K562 (cell line): ENCODE results near the gene PPP1R3G. TPM values are rescaled to one million over a fixed set of nuclear protein-coding genes. Genes with fewer than 3 reads are reported as not detected.

ENCODE experiments used
- ATAC-seq: fragments of 200-7000 bp; cut with Tn5 transposase; 3 replicates; pipeline ENCODE4 v1.9.1; 2020; ENCODE audit warnings: moderate library complexity
- BruUV-seq: library from RNA; stranded (reverse); fragments of 400-500 nt; replicated peaks from 2 replicates; lab custom pipeline; 2021; lab: Mats Ljungman, UMichigan
- CTCF ChIA-PET: fragments of 300-600 bp; formaldehyde crosslinking; extraction: SDS; loops from one replicate; lab custom pipeline; 2021; ENCODE audit warnings: low intra/inter-chr PET ratio; lab: Yijun Ruan, JAX
- POLR2A ChIA-PET: fragments of 300-600, 350-650 bp; sonication (Branson Sonifier 250); formaldehyde crosslinking; extraction: SDS; loops from one replicate; lab custom pipeline; 2021; ENCODE audit warnings: antibody characterized with exemption, inconsistent platforms; lab: Yijun Ruan, JAX
- DNase-seq, 4 experiments: peaks; one replicate each; pipeline versions ENCODE4 v3.0.0 to v3.0.0-alpha.2; 2011 to 2018; ENCODE audit warnings: low spot score in 3 of 4, mixed read lengths in 3 of 4; ENCODE audit errors: extremely low read depth in 1 of 4
- FAIRE-seq: peaks from 2 replicates; lab custom pipeline; 2011; peaks lifted over from hg19 to GRCh38; lab: Jason Lieb, UNC
- H2AFZ ChIP-seq: 2 replicates; pipeline ENCODE4 v1.6.0; 2011; ENCODE audit warnings: low read depth, low read length, control low read depth, inconsistent platforms
- H3K27ac ChIP-seq: fragments of 200-600 bp; 3 replicates; pipeline ENCODE4 v1.8.0; 2011; ENCODE audit warnings: low read depth, mild to moderate bottlenecking, control low read depth, inconsistent platforms, low read length, moderate library complexity, mixed read lengths; ENCODE audit errors: extremely low read depth
- H3K27me3 ChIP-seq, 2 experiments: fragments of 300-600 bp in 1 of 2; 2 replicates in 1 of 2; 3 replicates in 1 of 2; pipeline versions ENCODE4 v1.6.0 to v1.8.0; 2011; ENCODE audit warnings: inconsistent platforms in 2 of 2, low read length in 2 of 2, mild to moderate bottlenecking in 1 of 2, mixed read lengths in 1 of 2, moderate library complexity in 1 of 2; ENCODE audit not compliant: control insufficient read depth in 2 of 2, insufficient read depth in 2 of 2
- H3K36me3 ChIP-seq: fragments of 300-600 bp; 3 replicates; pipeline ENCODE4 v1.8.0; 2011; ENCODE audit warnings: mild to moderate bottlenecking, low read length, inconsistent platforms; ENCODE audit not compliant: control insufficient read depth, insufficient read depth
- H3K4me1 ChIP-seq, 2 experiments: fragments of 200-600 bp in 1 of 2; replicated peaks in 1 of 2; 2 replicates in 1 of 2; 3 replicates in 1 of 2; pipeline versions ENCODE4 v1.5.1 to v1.8.0; 2011; ENCODE audit warnings: inconsistent platforms in 2 of 2, low read length in 2 of 2, mild to moderate bottlenecking in 1 of 2, mixed read lengths in 1 of 2, moderate library complexity in 1 of 2; ENCODE audit not compliant: control insufficient read depth in 2 of 2, insufficient read depth in 2 of 2
- H3K4me2 ChIP-seq: 2 replicates; pipeline ENCODE4 v1.6.1; 2011; ENCODE audit warnings: low read length, control low read depth, inconsistent platforms, mixed read lengths; ENCODE audit not compliant: insufficient read depth
- H3K4me3 ChIP-seq: fragments of 200-600 bp; sonication (generic), shearing (Covaris generic); 2 replicates; pipeline ENCODE4 v1.5.1; 2016; ENCODE audit warnings: control low read depth, inconsistent platforms
- H3K79me2 ChIP-seq: fragments of 200-600 bp; 3 replicates; pipeline ENCODE4 v1.8.0; 2011; ENCODE audit warnings: low read length, inconsistent platforms; ENCODE audit not compliant: control insufficient read depth, insufficient read depth
- H3K9ac ChIP-seq, 2 experiments: 2 replicates each; pipeline versions ENCODE4 v1.6.0 to v1.6.1; 2011; ENCODE audit warnings: low read depth in 2 of 2, low read length in 2 of 2, control low read depth in 1 of 2, inconsistent platforms in 1 of 2, mild to moderate bottlenecking in 1 of 2, mixed read lengths in 1 of 2; ENCODE audit not compliant: insufficient read depth in 1 of 2
- H3K9me1 ChIP-seq: one replicate; pipeline ENCODE4 v1.6.0; 2011; ENCODE audit warnings: inconsistent platforms, mild to moderate bottlenecking, low read length, moderate library complexity; ENCODE audit not compliant: control insufficient read depth, insufficient read depth
- H3K9me3 ChIP-seq: replicated peaks from 2 replicates; pipeline ENCODE4 v1.5.1; 2011; ENCODE audit warnings: low read depth, low read length, inconsistent platforms; ENCODE audit not compliant: control insufficient read depth, insufficient read depth
- H4K20me1 ChIP-seq: replicated peaks from 2 replicates; pipeline ENCODE4 v1.6.1; 2011; ENCODE audit warnings: low read length, inconsistent platforms, mixed read lengths; ENCODE audit not compliant: control insufficient read depth, insufficient read depth
- FOXP4 ChIP-seq: sonication (generic); formaldehyde crosslinking; IDR thresholded peaks from 2 replicates; pipeline ENCODE4 v1.8.0; 2022; ENCODE audit warnings: mild to moderate bottlenecking, missing genetic modification reagents, borderline replicate concordance
- HEY1 ChIP-seq: fragments of 250-450 bp; sonication (Bioruptor Pico); IDR thresholded peaks from 2 replicates; pipeline ENCODE4 v1.5.0; 2020; ENCODE audit warnings: mild to moderate bottlenecking, moderate library complexity, borderline replicate concordance
- PCBP2 ChIP-seq: fragments of 200-400 bp; formaldehyde crosslinking; IDR thresholded peaks from 2 replicates; pipeline ENCODE4 v1.6.1; 2018; ENCODE audit warnings: low read length, low read depth, mild to moderate bottlenecking, moderate library complexity; ENCODE audit not compliant: poor library complexity, severe bottlenecking
- POU5F1 ChIP-seq: fragments of 150-350 bp; IDR thresholded peaks from 2 replicates; pipeline ENCODE4 v1.6.1; 2014; ENCODE audit warnings: borderline replicate concordance, low read length, low read depth, mild to moderate bottlenecking; ENCODE audit not compliant: partially characterized antibody
- PURB ChIP-seq: sonication (generic); formaldehyde crosslinking; IDR thresholded peaks from 2 replicates; pipeline ENCODE4 v1.9.0; 2021; ENCODE audit warnings: low read depth, mild to moderate bottlenecking, missing genetic modification reagents
- RBM14 ChIP-seq: fragments of 200-400 bp; formaldehyde crosslinking; IDR thresholded peaks from 2 replicates; pipeline ENCODE4 v1.6.1; 2018; ENCODE audit warnings: low read depth, mild to moderate bottlenecking, low read length, moderate library complexity, borderline replicate concordance; ENCODE audit not compliant: insufficient read depth
- SMARCA4 ChIP-seq: fragments of 450-650 bp; IDR thresholded peaks from 2 replicates; pipeline ENCODE4 v1.6.1; 2016
- YY1 ChIP-seq, 3 experiments: IDR thresholded peaks; 2 replicates each; pipeline ENCODE4 v1.6.1; 2011; ENCODE audit warnings: low read length in 2 of 3, mild to moderate bottlenecking in 2 of 3, moderate library complexity in 2 of 3, borderline replicate concordance in 1 of 3, control low read depth in 1 of 3, low read depth in 1 of 3; ENCODE audit not compliant: insufficient read depth in 3 of 3, insufficient replicate concordance in 2 of 3, control insufficient read depth in 1 of 3, insufficient read length in 1 of 3; ENCODE audit errors: extremely low read depth in 1 of 3
- ZNF589 ChIP-seq: fragments of 200-800 bp; sonication (Bioruptor generic); IDR thresholded peaks from 2 replicates; pipeline ENCODE4 v1.6.1; 2016; ENCODE audit warnings: low read depth, missing genetic modification characterization, missing compliant biosample characterization
- WGBS: fragments of 100-300 bp; shearing (Covaris generic); methylation state at CpG from one replicate; pipeline ENCODE4 v1.1.6; 2016; ENCODE audit warnings: low coverage, mixed read lengths; ENCODE audit not compliant: insufficient coverage; ENCODE audit errors: missing lambda C conversion rate; 5-methylcytosine and 5-hydroxymethylcytosine counted together
- in situ Hi-C: fragments of 300-500 bp; cut with MboI; formaldehyde crosslinking; loops from 4 replicates; pipeline ENCODE4 v1.15.0; 2018; ENCODE audit warnings: inconsistent platforms, mixed read lengths
- intact Hi-C: fragments of 100-400 bp; cut with micrococcal nuclease; formaldehyde crosslinking; loops from 2 replicates; pipeline ENCODE4 v1.14.2; 2022
- polyA plus RNA-seq, 8 experiments: library from polyadenylated mRNA; depleted of rRNA in 4 of 8; stranded (reverse) in 5 of 8; unstranded in 3 of 8; fragments of >200 nt; fragmentation: Nextera tagmentation in 2 of 8; fragmentation: Illumina TruSeq in 1 of 8; extraction: Ambion mirVana in 2 of 8; extraction: Trizol in 1 of 8; gene quantifications; 2 replicates each; pipeline versions ENCODE4 v1.2.1 to v1.2.3, GENCODE V29; 2011 to 2014; ENCODE audit warnings: inconsistent platforms in 1 of 8, missing spikeins in 1 of 8
- total RNA-seq, 7 experiments: library from RNA; depleted of rRNA in 6 of 7; stranded (reverse); fragments of >200 nt in 6 of 7; fragmentation: Illumina TruSeq in 2 of 7; extraction: Trizol in 2 of 7; gene quantifications; 2 replicates each; pipeline versions ENCODE4 v1.2.1 to v1.2.3, GENCODE V29; 2011 to 2021; ENCODE audit warnings: low replicate concordance in 1 of 7

PPP1R3G gene
- total and polyA plus RNA-seq, 9 of the 15 experiments (the other 6 are each of a cell fraction or from before 2014, with no cell fraction given) = 0.01 to 0.13 (median 0.01) TPM; not detected in 4

- intact Hi-C loops = no loop called here
- no peak overlapping the region for H3K27ac ChIP-seq
- H3K9me3 ChIP-seq = no peaks in the 10 kb centered on the region
- no TSS peak for BruUV-seq
- H3K79me2 ChIP-seq = no peaks in the 10 kb centered on the region
- WGBS = 86% methylated on average over 9 of the region's 9 CpGs
- H3K4me2 ChIP-seq = no peak overlapping the region
- peaks cover 14% of the 10 kb centered on the region for H4K20me1 ChIP-seq
- H3K4me1 ChIP-seq = peaks cover 0 to 2% of the 10 kb centered on the region in 2 experiments; a peak in 3 of 5 replicates
- no peaks in the 10 kb centered on the region for H3K27me3 ChIP-seq
- no peak for ATAC-seq
- no peaks in the 10 kb centered on the region for H3K9me1 ChIP-seq
- TF ChIP-seq RBM14 = no peak
- no peak for TF ChIP-seq HEY1 (CRISPR knock-in tag)
- no peak for TF ChIP-seq PCBP2
- TF ChIP-seq ZNF589 = no peak
- TF ChIP-seq POU5F1 = no peak
- TF ChIP-seq YY1 (IDR thresholded peaks at IDR 0.05; ENCODE audit: borderline replicate concordance in 1 of 3, control insufficient read depth in 1 of 3, extremely low read depth in 1 of 3, insufficient read depth in 3 of 3, insufficient read length in 1 of 3, insufficient replicate concordance in 2 of 3, low read depth in 1 of 3, low read length in 2 of 3) = no peak
- no peak for TF ChIP-seq PURB
- no peak for TF ChIP-seq FOXP4 (CRISPR knock-in tag)
- TF ChIP-seq SMARCA4 = no peak
- TF ChIP-seq, all 486 proteins: peak for 0
- POLR2A ChIA-PET = interaction anchor here (0.7 to 1.0 kb wide), 3 partner anchors 18 to 194 kb away, joined by 3 to 4 read pairs (median 4); no protein-coding TSS in a partner anchor
- H2AFZ ChIP-seq = no peak overlapping the region
- FAIRE-seq = no peak
- H3K9ac ChIP-seq = no peak overlapping the region
- H3K36me3 ChIP-seq = peaks cover 12% of the 10 kb centered on the region; the same call in 2 of the 3 replicates
- in situ Hi-C loops = no loop called here
- no peak for DNase-seq
- H3K4me3 ChIP-seq = no peak overlapping the region
- CTCF ChIA-PET = no interaction called here
Measured at GRCh38 chr6:5108068-5108467, 22.9 kb downstream of the PPP1R3G start.
